ENCODE measurements around the gene ARRB1. TPM values are rescaled to one million over a fixed set of nuclear protein-coding genes. Genes with fewer than 3 reads are reported as not detected.

ARRB1 gene
- total RNA-seq, 1 donor = 14.5 TPM

GRCh38 chr11:75270896-75271418 lies 80.5 kb downstream of the ARRB1 start:
- peak; percentile 83 for DNase-seq (ENCODE audit: insufficient read length, low spot score, missing footprints)
- H3K4me1 ChIP-seq (ENCODE audit: insufficient read depth, low read length) = no peaks in the 10 kb centered on the region
- no peaks in the 10 kb centered on the region for H3K9me3 ChIP-seq (ENCODE audit: low read depth, low read length)
- H3K4me2 ChIP-seq (ENCODE audit: insufficient read depth, low read length) = no peak overlapping the region
- H4K20me1 ChIP-seq (ENCODE audit: insufficient read depth, low read length) = no peaks in the 10 kb centered on the region
- H3K27ac ChIP-seq (ENCODE audit: low read depth, low read length) = no peak overlapping the region
- no peaks in the 10 kb centered on the region for H3K36me3 ChIP-seq (ENCODE audit: insufficient read depth, low read length)
- no peak overlapping the region for H3K4me3 ChIP-seq (ENCODE audit: insufficient read depth, low read length)
- H2AFZ ChIP-seq (ENCODE audit: low read length) = no peak overlapping the region
- TF ChIP-seq CTCF (IDR thresholded peaks at IDR 0.05; ENCODE audit: extremely low read depth, low read depth, low read length) = peak; percentile 55
- no peaks in the 10 kb centered on the region for H3K27me3 ChIP-seq (ENCODE audit: insufficient read depth, low read length)
- H3K79me2 ChIP-seq (ENCODE audit: insufficient read depth, low read length) = no peaks in the 10 kb centered on the region

GRCh38 chr11:75269896-75270295 lies 81.6 kb downstream of the ARRB1 start:
- TF ChIP-seq CTCF (IDR thresholded peaks at IDR 0.05; ENCODE audit: extremely low read depth, low read depth, low read length) = no peak
- Histone ChIP-seq H4K20me1 (ENCODE audit: insufficient read depth, low read length) (no peaks in the 10 kb centered on the region), H3K27ac (ENCODE audit: low read depth, low read length) (no peak overlapping the region), H3K9me3 (ENCODE audit: low read depth, low read length) (no peaks in the 10 kb centered on the region), H3K4me3 (ENCODE audit: insufficient read depth, low read length) (no peak overlapping the region), H3K27me3 (ENCODE audit: insufficient read depth, low read length) (no peaks in the 10 kb centered on the region), H3K4me1 (ENCODE audit: insufficient read depth, low read length) (no peaks in the 10 kb centered on the region), H2AFZ (ENCODE audit: low read length) (no peak overlapping the region), H3K4me2 (ENCODE audit: insufficient read depth, low read length) (no peak overlapping the region), H3K36me3 (ENCODE audit: insufficient read depth, low read length) (no peaks in the 10 kb centered on the region), H3K79me2 (ENCODE audit: insufficient read depth, low read length) (no peaks in the 10 kb centered on the region)
- DNase-seq (ENCODE audit: insufficient read length, low spot score, missing footprints) = peak; percentile 38

GRCh38 chr11:75269367-75269660 lies 82.1 kb downstream of the ARRB1 start:
- H3K79me2 ChIP-seq (ENCODE audit: insufficient read depth, low read length) = no peaks in the 10 kb centered on the region
- H3K9me3 ChIP-seq (ENCODE audit: low read depth, low read length) = no peaks in the 10 kb centered on the region
- no peak overlapping the region for H3K4me2 ChIP-seq (ENCODE audit: insufficient read depth, low read length)
- H2AFZ ChIP-seq (ENCODE audit: low read length) = no peak overlapping the region
- H3K36me3 ChIP-seq (ENCODE audit: insufficient read depth, low read length) = no peaks in the 10 kb centered on the region
- H3K27me3 ChIP-seq (ENCODE audit: insufficient read depth, low read length) = no peaks in the 10 kb centered on the region
- TF ChIP-seq CTCF (IDR thresholded peaks at IDR 0.05; ENCODE audit: extremely low read depth, low read depth, low read length) = no peak
- DNase-seq (ENCODE audit: insufficient read length, low spot score, missing footprints) = peak; percentile 10
- no peaks in the 10 kb centered on the region for H3K4me1 ChIP-seq (ENCODE audit: insufficient read depth, low read length)
- H4K20me1 ChIP-seq (ENCODE audit: insufficient read depth, low read length) = no peaks in the 10 kb centered on the region
- H3K27ac ChIP-seq (ENCODE audit: low read depth, low read length) = no peak overlapping the region
- H3K4me3 ChIP-seq (ENCODE audit: insufficient read depth, low read length) = no peak overlapping the region

GRCh38 chr11:75268626-75269366 lies 82.7 kb downstream of the ARRB1 start:
- H2AFZ ChIP-seq (ENCODE audit: low read length) = no peak overlapping the region
- H3K4me2 ChIP-seq (ENCODE audit: insufficient read depth, low read length) = no peak overlapping the region
- TF ChIP-seq CTCF (IDR thresholded peaks at IDR 0.05; ENCODE audit: extremely low read depth, low read depth, low read length) = no peak
- H3K4me3 ChIP-seq (ENCODE audit: insufficient read depth, low read length) = no peak overlapping the region
- no peaks in the 10 kb centered on the region for H3K9me3 ChIP-seq (ENCODE audit: low read depth, low read length)
- no peak overlapping the region for H3K27ac ChIP-seq (ENCODE audit: low read depth, low read length)
- no peaks in the 10 kb centered on the region for H3K36me3 ChIP-seq (ENCODE audit: insufficient read depth, low read length)
- H3K27me3 ChIP-seq (ENCODE audit: insufficient read depth, low read length) = no peaks in the 10 kb centered on the region
- peak; percentile 41 for DNase-seq (ENCODE audit: insufficient read length, low spot score, missing footprints)
- H4K20me1 ChIP-seq (ENCODE audit: insufficient read depth, low read length) = no peaks in the 10 kb centered on the region
- H3K79me2 ChIP-seq (ENCODE audit: insufficient read depth, low read length) = no peaks in the 10 kb centered on the region
- no peaks in the 10 kb centered on the region for H3K4me1 ChIP-seq (ENCODE audit: insufficient read depth, low read length)
